NOMO-1 treated with dmso at 0.1 percent for 144 hours (cell line): ENCODE measurements around the gene HEG1.
A peak's percentile ranks its signal among the peaks of the same experiment; 100 is the strongest.
"Not testable (repeated sequence)": the region's sequence is repeated elsewhere in the genome, so short reads cannot be mapped to it uniquely, and the experiment has no call there.

ENCODE experiments used
- DNase-seq: peaks from one replicate; lab custom pipeline; 2025; ENCODE audit not compliant: unreplicated experiment; lab: John Stamatoyannopoulos, UW

HEG1 gene, protein sequence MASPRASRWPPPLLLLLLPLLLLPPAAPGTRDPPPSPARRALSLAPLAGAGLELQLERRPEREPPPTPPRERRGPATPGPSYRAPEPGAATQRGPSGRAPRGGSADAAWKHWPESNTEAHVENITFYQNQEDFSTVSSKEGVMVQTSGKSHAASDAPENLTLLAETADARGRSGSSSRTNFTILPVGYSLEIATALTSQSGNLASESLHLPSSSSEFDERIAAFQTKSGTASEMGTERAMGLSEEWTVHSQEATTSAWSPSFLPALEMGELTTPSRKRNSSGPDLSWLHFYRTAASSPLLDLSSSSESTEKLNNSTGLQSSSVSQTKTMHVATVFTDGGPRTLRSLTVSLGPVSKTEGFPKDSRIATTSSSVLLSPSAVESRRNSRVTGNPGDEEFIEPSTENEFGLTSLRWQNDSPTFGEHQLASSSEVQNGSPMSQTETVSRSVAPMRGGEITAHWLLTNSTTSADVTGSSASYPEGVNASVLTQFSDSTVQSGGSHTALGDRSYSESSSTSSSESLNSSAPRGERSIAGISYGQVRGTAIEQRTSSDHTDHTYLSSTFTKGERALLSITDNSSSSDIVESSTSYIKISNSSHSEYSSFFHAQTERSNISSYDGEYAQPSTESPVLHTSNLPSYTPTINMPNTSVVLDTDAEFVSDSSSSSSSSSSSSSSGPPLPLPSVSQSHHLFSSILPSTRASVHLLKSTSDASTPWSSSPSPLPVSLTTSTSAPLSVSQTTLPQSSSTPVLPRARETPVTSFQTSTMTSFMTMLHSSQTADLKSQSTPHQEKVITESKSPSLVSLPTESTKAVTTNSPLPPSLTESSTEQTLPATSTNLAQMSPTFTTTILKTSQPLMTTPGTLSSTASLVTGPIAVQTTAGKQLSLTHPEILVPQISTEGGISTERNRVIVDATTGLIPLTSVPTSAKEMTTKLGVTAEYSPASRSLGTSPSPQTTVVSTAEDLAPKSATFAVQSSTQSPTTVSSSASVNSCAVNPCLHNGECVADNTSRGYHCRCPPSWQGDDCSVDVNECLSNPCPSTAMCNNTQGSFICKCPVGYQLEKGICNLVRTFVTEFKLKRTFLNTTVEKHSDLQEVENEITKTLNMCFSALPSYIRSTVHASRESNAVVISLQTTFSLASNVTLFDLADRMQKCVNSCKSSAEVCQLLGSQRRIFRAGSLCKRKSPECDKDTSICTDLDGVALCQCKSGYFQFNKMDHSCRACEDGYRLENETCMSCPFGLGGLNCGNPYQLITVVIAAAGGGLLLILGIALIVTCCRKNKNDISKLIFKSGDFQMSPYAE (N-terminal part only)

DNA sequence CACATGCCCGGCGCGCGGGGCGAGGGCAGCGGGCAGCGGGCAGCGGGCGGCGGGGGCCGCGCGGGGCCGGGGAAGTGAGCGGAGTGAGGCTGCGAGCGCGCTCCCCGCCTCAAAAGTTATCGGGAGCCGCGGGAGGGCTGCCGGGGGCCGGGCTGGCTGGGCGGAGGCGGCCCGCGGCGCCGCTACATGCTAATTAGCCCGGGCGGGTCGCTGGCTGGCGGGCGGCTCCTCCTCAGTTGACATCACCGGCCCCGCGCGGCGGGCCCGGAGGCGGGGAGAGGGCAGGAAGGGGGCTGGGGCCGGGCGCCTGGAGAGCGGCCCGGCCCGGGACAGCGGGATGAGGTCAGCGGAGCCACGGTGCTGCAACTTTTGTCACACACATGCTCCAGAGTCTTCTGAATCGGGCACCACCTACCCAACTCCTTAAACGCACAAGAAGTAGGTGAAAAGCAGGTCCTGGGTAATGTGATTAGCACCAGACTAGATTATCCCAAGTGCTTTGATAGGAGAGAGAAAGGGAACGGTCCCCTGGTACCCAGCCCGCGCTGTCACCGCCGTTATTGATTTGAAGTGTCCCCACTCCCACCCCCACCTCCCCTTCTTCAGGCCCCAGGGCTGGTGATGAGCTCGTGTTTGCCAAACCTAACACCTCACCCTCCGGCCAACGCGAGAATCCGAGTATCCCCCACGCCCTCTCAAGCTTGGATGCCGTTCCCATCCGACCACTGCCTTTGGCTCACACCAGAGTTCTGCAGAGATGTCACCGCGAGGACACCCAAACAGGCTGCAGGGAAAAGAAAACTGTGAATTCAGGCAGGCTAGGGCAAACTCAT lies at the start of gene HEG1:
Gene HEG1 (minus strand): TSS at position 85 of the 833 bp plus-strand sequence. CDS start 107 bp downstream, outside the sequence.
- DNase-seq: peak; percentile 34

DNA sequence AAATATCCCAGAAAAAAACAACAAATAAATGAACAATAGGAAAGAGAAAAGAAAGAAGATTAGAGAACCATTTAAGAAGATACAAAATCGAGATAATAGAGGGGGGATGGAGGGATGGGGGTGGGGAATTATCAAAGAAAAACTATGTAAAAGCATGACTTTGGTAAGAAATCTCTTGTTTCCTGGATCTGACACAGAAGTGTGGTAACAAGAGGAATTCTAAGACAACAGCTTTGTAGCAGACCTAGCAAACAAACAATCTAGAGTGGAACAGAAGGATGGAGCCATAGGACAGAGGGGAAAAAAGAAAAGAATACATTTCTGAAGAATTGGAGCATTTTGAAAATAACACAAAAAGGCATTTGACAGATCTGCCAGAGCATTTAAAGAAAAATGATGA lies 49.3 kb upstream of the HEG1 start:
- DNase-seq: no peak

DNA sequence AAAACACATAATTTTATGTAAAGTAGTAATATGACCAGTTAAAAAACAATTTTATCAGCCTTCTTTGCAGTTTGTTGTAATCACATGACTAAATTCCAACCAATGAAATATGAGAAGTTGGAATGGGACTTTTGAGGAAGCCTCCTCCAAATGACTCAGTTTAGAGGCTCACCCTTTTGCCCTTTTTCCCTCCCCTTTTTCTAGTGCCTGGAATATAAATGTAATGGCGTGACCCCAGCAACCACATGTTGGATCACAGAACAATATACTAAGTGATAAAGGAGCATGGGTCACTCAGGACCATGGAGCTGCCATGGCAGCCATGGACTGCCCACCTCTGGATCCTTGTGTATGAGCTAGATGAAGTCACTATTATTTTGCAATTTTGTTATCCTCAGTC lies 48.8 kb upstream of the HEG1 start:
- DNase-seq: no peak

DNA sequence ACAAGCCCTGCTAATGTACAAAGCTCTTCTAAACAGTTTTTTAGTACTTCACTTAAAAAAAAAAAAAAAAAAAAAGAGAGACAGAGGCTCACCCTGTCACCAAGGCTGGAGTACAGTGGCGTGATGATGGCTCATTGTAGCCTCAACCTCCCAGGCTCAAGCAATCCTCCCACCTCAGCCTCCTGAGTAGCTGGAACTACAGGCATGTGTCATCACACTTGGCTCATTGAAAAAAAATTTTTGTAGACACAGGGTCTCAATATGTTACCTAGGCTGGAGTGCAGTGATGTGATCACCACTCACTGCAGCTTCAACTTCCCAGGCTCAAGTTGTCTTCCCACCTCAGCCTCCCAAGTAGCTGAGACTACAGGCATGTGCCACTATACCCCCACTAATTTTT lies 47.6 kb upstream of the HEG1 start:
- DNase-seq: no peak

DNA sequence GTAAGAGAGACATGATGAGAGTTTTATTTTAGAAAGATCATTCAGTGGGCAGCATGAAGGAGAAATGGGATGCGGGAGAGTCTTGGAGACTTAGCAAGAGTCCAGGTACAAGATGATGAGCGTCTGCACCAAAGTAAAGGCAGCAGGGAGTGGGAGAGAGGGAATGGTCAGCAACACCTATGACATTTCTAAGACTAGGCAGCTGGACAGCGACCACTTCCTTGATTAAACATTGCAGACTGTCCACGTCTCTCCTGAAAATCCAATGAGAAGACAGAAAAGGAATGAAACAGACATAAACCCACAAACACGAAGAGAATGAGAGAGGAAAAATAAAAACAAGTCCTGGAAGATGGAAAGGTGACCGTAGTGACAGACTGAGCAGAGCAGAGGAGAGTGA lies 46.7 kb upstream of the HEG1 start:
- no peak for DNase-seq

DNA sequence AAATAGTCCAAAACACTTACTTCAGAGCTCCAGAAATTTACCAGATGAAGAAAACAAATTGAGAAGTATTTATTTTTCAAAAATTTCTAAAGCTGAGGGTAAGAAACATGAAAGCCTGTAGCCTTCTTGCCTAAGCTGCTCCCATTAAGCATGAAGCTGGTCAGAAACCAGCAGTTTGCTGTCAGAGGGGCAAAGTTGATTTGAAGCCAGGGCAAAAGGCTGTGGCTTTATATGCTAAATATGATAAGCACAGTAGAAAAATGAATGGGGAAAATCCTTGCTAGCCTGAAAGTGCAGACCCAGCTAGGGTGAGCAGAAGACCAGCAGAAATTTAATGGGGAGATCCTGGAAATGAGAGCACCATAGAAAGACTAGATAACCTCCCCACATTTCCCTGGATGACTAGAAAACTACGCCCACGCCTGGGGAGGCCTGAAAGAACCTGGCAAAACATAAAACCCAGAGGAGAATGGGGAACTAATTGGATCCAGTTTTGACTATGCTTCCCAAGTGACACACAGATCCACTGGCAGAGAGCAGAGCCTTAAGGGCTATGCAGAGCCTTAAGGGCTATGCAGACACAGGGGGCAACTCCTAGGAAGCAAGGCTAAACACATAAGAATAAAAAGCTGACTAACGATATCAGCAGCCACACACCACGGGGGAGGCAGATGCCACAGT lies 43.0 kb upstream of the HEG1 start:
- no peak for DNase-seq

DNA sequence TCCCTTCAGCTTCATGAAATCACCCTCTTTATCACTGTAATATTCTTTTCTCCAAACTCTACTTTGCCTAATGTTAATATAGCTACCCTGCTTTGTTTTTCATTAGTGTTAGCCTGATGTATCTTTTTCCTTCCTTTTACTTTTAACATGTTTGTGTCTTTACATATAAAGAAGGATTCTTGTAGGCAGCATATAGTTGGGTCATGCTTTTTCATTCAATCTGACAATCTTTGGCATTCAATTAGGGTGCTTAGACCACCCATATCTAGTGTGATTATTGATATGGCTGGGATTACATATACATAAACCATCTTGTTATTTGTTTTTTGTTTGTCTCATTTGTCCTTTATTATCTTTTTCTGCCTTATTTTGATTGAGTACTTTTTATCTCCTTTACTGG lies 34.9 kb upstream of the HEG1 start:
- DNase-seq: no peak

DNA sequence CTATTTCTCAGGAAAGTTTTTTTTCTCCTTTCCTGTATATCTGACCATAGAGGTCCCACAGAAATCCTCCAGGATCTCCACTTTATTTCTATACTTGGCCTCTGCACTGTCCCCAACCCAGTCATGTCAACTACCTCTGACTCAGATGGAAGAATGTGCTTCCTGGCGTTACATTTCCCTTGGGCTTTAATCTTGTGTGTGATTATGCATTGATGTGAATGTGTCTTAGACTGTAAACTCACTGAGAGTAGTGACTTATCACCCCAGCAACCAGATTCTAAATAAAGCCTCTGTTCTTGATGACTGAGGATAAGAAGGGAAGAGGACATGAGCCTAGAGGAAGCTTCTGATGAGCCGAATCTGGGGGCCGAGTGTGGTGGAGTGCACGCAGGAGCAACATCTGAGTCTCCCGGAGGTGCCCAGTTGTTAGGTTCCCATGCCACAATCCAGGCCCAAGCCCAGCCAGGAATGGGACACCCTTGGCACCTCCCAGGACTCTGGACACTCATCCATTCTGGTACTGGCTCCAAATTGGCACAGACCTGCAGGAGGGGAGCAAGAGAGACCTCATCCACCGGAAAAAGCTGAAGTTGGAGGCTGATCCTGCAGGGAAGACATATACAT lies 32.1 kb upstream of the HEG1 start:
- DNase-seq: no peak

DNA sequence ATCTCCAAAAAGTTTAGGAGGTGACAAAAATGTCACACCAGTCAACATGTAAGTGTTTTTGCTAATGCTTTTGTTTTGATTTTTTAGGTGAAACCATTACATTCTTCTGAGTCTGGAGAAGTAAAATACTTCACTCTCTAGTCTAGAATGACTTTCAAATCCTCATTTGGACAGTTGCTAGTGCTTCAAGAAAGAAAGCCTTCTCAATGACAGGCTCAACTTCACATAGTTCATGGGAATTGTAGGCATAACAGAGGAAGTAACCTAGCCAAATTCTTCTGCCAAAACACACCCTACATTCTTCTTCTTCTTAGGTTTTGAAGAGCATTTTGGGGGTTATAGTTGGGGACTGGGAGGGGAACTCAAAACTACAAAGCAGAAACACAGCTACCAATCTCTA lies 29.4 kb upstream of the HEG1 start:
- DNase-seq: no peak

DNA sequence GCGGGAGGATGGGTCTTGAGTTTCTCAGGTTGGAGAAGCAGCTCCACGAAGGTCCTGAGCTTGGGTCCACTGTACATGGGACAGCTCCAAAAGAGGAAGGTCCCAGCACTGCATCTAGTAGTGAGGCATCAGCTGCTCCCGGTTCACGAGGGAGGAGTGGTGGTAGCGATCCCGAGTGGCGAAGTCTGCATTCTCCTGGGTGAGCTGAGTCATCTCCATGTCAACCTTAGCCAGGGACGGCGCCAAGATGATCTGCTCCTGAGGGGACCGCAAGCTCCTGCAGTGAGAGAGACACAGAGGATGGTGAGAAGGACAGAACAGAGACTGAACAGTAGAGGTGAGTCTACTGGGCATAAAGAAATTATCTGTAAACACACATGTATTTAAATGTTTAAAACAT lies 28.0 kb upstream of the HEG1 start:
- no peak for DNase-seq

DNA sequence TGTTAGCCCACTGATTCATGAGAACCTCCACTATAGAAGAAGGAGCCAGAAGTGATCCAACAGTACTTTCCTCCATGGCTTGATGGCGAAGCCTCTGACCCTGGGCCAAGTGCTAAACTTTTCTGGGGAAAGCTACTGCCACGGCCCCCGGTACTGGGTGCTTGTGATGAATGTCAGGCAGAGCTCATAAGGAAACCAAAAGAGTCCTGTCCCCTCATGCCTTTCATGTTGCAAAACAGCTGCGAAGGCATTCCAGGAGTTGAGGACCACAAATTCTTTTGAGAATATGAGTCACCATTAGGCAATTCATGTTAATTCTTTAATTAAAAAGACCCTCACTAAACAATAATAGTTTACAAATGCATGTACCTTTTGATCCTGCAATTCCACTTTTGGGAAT lies 26.5 kb upstream of the HEG1 start:
- DNase-seq: not testable (repeated sequence)

DNA sequence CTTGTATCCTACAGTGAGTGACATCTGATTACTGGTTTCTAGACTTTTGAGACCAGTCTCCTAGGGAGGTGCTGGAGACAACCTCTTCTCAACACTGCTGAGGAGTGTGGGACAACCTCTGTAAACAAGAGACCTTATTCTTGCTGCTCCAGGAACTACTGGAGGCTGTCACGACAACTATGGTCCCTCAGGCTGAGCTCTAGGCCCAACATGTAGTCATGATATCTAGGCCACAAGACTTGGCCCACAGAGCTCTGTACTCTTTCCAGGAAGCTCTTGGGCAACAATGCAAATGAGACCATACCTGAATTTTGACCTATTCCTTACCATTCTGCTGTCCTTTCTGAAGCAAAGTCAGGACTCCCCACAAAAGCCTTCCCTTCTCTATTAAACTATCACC lies 24.3 kb upstream of the HEG1 start:
- no peak for DNase-seq

DNA sequence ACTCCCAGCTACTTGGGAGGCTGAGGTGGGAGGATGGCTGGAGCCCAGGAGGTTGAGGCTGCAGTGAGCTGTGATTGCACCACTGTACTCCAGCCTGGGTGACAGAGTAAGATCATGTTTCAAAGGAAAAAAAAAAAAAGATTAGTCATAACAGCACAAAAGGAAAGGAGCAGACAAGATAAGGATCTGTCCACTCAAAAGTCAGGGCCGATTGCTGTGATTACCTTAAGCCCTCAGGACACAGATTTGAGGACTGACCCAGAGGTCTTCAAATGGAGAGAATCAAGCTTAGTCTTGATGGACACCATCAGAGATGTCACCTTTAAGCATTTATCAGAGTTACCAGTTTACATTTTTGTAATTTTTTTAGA lies 23.9 kb upstream of the HEG1 start:
- DNase-seq: no peak

DNA sequence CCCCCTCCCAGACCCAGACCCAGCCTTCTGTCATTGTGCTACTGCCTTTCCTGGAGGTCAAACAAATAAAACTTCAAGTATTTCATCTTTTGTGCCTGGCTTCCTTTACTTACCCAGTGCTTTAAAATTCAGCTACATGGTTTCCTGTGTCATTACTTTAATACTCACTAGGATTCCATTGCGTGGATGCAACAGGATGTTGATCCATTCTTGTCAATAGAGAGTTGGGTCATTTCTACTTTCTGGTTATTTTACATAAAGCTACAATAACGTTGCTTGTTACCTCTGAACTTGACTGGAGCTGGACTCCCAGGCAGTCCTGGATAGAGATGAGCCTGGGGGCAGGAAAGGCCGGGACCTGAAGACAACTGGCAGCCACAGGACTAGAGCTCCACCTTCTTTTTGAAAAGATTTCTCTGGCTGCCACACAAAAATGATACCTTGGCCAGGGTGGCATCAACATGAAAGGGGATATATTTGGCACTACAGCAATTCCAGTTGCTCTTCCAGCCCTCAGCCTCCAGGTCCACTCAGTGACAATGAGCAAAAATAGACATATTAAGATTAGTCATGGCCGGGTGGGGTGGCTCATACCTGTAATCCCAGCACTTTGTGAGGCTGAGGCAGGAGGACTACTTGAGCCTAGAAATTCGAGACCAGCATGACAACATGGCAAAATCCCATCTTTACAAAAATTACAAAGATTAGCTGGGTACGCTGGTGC lies 23.3 kb upstream of the HEG1 start:
- DNase-seq: no peak

DNA sequence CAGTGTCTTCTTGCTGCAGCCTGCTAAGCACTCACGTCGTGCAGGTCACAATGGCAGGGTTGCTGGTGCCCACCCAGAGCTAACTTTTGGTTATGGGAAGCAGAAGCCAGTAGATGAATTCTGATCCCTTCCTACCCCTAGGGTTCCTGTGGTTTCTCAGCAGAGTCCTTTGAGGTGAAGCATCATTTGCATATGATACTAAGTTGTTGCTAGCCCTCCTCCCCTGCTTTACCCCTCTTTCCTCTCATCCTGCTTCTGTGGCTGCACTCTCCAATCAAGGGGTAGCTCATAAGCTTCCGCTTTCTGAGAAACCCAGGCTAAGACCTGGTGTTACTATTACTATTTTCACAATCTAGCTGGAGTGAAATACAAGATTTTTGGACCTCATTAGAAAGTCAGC lies 22.1 kb upstream of the HEG1 start:
- DNase-seq: no peak

DNA sequence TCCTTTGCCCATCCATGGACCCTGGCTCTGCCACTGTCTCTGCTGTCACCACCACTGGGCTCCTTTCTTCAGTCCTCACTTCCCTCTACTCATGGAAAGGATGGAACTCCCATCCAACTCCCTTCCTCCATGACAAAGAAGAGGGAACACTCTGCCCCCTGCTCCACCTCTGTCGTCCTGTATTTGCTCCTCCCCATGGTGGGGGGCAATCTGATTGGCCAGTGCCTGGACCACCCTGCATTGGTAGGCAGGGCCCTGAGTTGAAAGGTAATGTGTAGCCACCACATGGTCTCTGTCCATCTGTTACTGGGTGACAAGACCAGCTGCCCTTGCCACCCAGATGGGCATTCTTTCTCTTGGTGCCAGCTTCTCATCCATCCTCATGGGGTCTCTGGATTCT lies 20.7 kb upstream of the HEG1 start:
- no peak for DNase-seq

DNA sequence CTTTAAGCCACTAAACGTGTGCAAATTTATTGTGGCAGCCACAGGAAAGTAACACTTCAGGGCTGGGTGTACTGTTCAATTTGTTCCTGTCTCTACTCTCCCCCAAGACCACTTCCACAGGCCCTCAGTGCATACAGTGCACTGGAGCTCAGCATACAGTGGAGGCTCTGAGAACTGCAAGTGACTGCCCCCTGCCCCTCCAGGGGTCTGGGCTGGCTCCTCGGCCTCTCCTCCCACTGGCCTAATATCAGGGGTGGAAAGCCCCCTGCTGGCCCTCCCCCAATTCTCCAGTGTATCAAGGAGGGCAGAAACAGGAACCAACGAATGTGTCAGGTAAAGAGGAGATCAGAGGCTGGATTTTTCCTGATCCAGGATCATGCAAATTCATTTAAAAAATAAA lies 19.9 kb upstream of the HEG1 start:
- no peak for DNase-seq

DNA sequence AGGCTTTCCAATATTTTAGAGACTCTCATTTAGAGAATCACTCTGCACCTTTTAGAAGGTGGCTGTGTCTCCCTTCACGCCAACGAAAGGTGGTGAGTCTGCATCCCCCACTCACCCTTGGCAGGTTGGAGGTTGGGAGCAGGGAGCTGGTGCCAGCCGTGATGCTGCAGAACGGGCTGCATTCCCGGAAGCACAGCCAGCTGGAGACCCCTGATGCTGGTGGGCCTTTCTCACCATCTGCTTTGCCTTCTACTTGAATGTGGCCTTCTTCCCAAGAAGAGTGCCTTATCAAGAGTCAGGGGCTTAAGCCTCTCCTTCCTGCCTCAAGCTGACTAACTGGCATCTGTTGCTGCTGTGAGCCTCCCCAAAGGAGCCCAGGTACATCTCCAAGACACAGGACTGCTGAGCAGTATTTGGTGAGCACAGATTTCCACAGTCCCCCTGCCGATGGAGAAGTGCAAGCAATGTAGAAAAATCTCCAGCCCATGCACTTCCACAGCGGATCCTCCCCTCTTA lies 17.7 kb upstream of the HEG1 start:
- DNase-seq: no peak
